ENCODE data around the gene PLCB4.

DNA sequence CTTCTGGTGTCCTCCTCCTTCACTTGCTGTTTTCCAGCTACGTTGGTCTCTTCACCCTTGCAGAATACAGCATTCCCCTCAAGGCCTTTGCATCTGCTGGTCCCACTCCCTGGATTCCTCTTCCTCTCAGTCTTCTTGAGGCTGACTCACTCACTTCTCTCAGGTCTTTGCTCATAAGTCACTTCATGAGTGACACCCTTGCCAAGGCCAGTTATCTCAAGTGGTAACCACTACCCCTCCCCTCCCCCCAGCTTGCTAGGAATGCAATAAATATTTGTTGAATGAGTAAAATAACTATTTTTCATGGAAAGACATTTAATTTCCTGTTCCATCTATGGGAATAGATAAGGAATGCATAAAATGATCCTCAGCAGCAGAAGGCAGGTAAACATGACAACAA lies 131.7 kb downstream of the PLCB4 start:
- TF ChIP-seq, protein P1, sequence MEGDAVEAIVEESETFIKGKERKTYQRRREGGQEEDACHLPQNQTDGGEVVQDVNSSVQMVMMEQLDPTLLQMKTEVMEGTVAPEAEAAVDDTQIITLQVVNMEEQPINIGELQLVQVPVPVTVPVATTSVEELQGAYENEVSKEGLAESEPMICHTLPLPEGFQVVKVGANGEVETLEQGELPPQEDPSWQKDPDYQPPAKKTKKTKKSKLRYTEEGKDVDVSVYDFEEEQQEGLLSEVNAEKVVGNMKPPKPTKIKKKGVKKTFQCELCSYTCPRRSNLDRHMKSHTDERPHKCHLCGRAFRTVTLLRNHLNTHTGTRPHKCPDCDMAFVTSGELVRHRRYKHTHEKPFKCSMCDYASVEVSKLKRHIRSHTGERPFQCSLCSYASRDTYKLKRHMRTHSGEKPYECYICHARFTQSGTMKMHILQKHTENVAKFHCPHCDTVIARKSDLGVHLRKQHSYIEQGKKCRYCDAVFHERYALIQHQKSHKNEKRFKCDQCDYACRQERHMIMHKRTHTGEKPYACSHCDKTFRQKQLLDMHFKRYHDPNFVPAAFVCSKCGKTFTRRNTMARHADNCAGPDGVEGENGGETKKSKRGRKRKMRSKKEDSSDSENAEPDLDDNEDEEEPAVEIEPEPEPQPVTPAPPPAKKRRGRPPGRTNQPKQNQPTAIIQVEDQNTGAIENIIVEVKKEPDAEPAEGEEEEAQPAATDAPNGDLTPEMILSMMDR (conservative IDR thresholded peaks at IDR 0.05; ENCODE audit: low read length) = no peak
- no peak for TF ChIP-seq EZH2phosphoT487 (IDR thresholded peaks at IDR 0.05; ENCODE audit: borderline replicate concordance, low read depth, low read length)

All from OCI-LY7 (cell line).